ENCODE measurements around the gene ZNHIT6. TPM values are rescaled to one million over a fixed set of nuclear protein-coding genes. Genes with fewer than 3 reads are reported as not detected.
"Not testable (repeated sequence)": the region's sequence is repeated elsewhere in the genome, so short reads cannot be mapped to it uniquely, and the experiment has no call there.

Gene ZNHIT6
- total and polyA plus RNA-seq, 2 donors (not counting 3 experiments of a cell fraction or from before 2014, with no cell fraction given) = 7.3 to 18.8 TPM

GRCh38 chr1:85649591-85649990 lies 58.6 kb downstream of the ZNHIT6 start:
- dilution Hi-C loops (cut with MboI; ENCODE audit: extremely low pct_ligation_motif_present, low sequenced_read_pairs) (no loop called here), intact Hi-C loops (cut with micrococcal nuclease) (no loop called here)
- TF ChIP-seq, protein P1, sequence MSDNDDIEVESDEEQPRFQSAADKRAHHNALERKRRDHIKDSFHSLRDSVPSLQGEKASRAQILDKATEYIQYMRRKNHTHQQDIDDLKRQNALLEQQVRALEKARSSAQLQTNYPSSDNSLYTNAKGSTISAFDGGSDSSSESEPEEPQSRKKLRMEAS (IDR thresholded peaks at IDR 0.05; ENCODE audit: insufficient read depth, insufficient read length) = no peak
- TF ChIP-seq JUN (IDR thresholded peaks at IDR 0.05; ENCODE audit: borderline replicate concordance, insufficient read depth, insufficient read length, low read depth) = no peak
- no peak for TF ChIP-seq GATA2 (IDR thresholded peaks at IDR 0.05; ENCODE audit: insufficient read depth, insufficient read length, low read depth, low read length)
- no peak for TF ChIP-seq EZH2 (IDR thresholded peaks at IDR 0.05; ENCODE audit: borderline replicate concordance, low read depth, low read length, severe bottlenecking)
- no peak for TF ChIP-seq MYC (IDR thresholded peaks at IDR 0.05; ENCODE audit: low read depth, low read length)
- Histone ChIP-seq H3K9me1 (replicated peaks; ENCODE audit: control insufficient read depth, extremely low read depth, insufficient read depth, low read length) (no peaks in the 10 kb centered on the region), H3K4me3 (replicated peaks in 1 of 3; ENCODE audit: insufficient read depth in 1 of 3, low read depth in 1 of 3, low read length in 3 of 3) (no peak overlapping the region), H4K20me1 (replicated peaks; ENCODE audit: control insufficient read depth, extremely low read depth, insufficient read depth, low read length) (no peaks in the 10 kb centered on the region), H3K9me3 (replicated peaks; ENCODE audit: control insufficient read depth, insufficient read depth, low read length) (no peaks in the 10 kb centered on the region), H3K36me3 (ENCODE audit: control insufficient read depth in 2 of 2, extremely low read depth in 1 of 2, insufficient read depth in 2 of 2, low read length in 2 of 2) (no peaks in the 10 kb centered on the region), H3K27ac (ENCODE audit: insufficient read depth, low read depth, low read length) (no peak overlapping the region), H3K4me1 (ENCODE audit: control insufficient read depth, extremely low read depth, insufficient read depth, low read length) (peaks cover 8% of the 10 kb centered on the region), H2AFZ (ENCODE audit: low read depth, low read length) (no peak overlapping the region), H3K27me3 (ENCODE audit: control insufficient read depth in 2 of 2, insufficient read depth in 2 of 2, low read length in 2 of 2) (no peaks in the 10 kb centered on the region), H3K79me2 (ENCODE audit: control insufficient read depth, insufficient read depth, low read length) (no peaks in the 10 kb centered on the region), H3K4me2 (ENCODE audit: insufficient read depth, low read length) (no peak overlapping the region), H3K9ac (replicated peaks; ENCODE audit: extremely low read depth, insufficient read depth, low read length) (no peak overlapping the region)
- DNase-seq (ENCODE audit: low read depth, low spot score) = no peak
- no peak for FAIRE-seq
- CTCF ChIA-PET = interaction anchor here (1.4 kb wide), 1 partner anchor 43 kb away, joined by 4 read pairs; no protein-coding TSS in a partner anchor
- BruUV-seq (replicated peaks) = no TSS peak
- POLR2A ChIA-PET = no interaction called here

- H3K79me2 ChIP-seq (ENCODE audit: control insufficient read depth, insufficient read depth, low read length); H3K9me1 ChIP-seq (replicated peaks; ENCODE audit: control insufficient read depth, extremely low read depth, insufficient read depth, low read length); H3K4me2 ChIP-seq (ENCODE audit: insufficient read depth, low read length); CTCF ChIA-PET; POLR2A ChIA-PET; H3K27me3 ChIP-seq (ENCODE audit: control insufficient read depth in 2 of 2, insufficient read depth in 2 of 2, low read length in 2 of 2); FAIRE-seq; DNase-seq (ENCODE audit: low read depth, low spot score); H3K27ac ChIP-seq (ENCODE audit: insufficient read depth, low read depth, low read length); H2AFZ ChIP-seq (ENCODE audit: low read depth, low read length); H3K4me3 ChIP-seq (replicated peaks in 1 of 3; ENCODE audit: insufficient read depth in 1 of 3, low read depth in 1 of 3, low read length in 3 of 3); intact Hi-C loops (cut with micrococcal nuclease); H3K9ac ChIP-seq (replicated peaks; ENCODE audit: extremely low read depth, insufficient read depth, low read length); dilution Hi-C loops (cut with MboI; ENCODE audit: extremely low pct_ligation_motif_present, low sequenced_read_pairs); H3K4me1 ChIP-seq (ENCODE audit: control insufficient read depth, extremely low read depth, insufficient read depth, low read length); H4K20me1 ChIP-seq (replicated peaks; ENCODE audit: control insufficient read depth, extremely low read depth, insufficient read depth, low read length); H3K9me3 ChIP-seq (replicated peaks; ENCODE audit: control insufficient read depth, insufficient read depth, low read length); H3K36me3 ChIP-seq (ENCODE audit: control insufficient read depth in 2 of 2, extremely low read depth in 1 of 2, insufficient read depth in 2 of 2, low read length in 2 of 2); BruUV-seq (replicated peaks): not testable (repeated sequence)
These were observed 66.4 kb downstream of the ZNHIT6 start for GRCh38 chr1:85641598-85642556.

GRCh38 chr1:85639920-85640319 lies 68.3 kb downstream of the ZNHIT6 start:
- BruUV-seq (replicated peaks); H3K4me2 ChIP-seq (ENCODE audit: insufficient read depth, low read length); H3K4me3 ChIP-seq (replicated peaks in 1 of 3; ENCODE audit: insufficient read depth in 1 of 3, low read depth in 1 of 3, low read length in 3 of 3); FAIRE-seq; POLR2A ChIA-PET; H3K27me3 ChIP-seq (ENCODE audit: control insufficient read depth in 2 of 2, insufficient read depth in 2 of 2, low read length in 2 of 2); dilution Hi-C loops (cut with MboI; ENCODE audit: extremely low pct_ligation_motif_present, low sequenced_read_pairs); H3K9me3 ChIP-seq (replicated peaks; ENCODE audit: control insufficient read depth, insufficient read depth, low read length); H4K20me1 ChIP-seq (replicated peaks; ENCODE audit: control insufficient read depth, extremely low read depth, insufficient read depth, low read length); H3K9me1 ChIP-seq (replicated peaks; ENCODE audit: control insufficient read depth, extremely low read depth, insufficient read depth, low read length); H3K79me2 ChIP-seq (ENCODE audit: control insufficient read depth, insufficient read depth, low read length); H3K36me3 ChIP-seq (ENCODE audit: control insufficient read depth in 2 of 2, extremely low read depth in 1 of 2, insufficient read depth in 2 of 2, low read length in 2 of 2); H3K4me1 ChIP-seq (ENCODE audit: control insufficient read depth, extremely low read depth, insufficient read depth, low read length); intact Hi-C loops (cut with micrococcal nuclease); H3K27ac ChIP-seq (ENCODE audit: insufficient read depth, low read depth, low read length); H2AFZ ChIP-seq (ENCODE audit: low read depth, low read length); DNase-seq (ENCODE audit: low read depth, low spot score); H3K9ac ChIP-seq (replicated peaks; ENCODE audit: extremely low read depth, insufficient read depth, low read length): not testable (repeated sequence)
- CTCF ChIA-PET = interaction anchor here (0.9 kb wide), 1 partner anchor 46 kb away, joined by 3 read pairs; no protein-coding TSS in a partner anchor
